Renal pelvis (tissue), 12 donors: Measurements from ENCODE around the gene SPECC1. TPM values are rescaled to one million over a fixed set of nuclear protein-coding genes. Genes with fewer than 3 reads are reported as not detected.
"Not testable (repeated sequence)": the region's sequence is repeated elsewhere in the genome, so short reads cannot be mapped to it uniquely, and the experiment has no call there.

ENCODE experiments used
- DNase-seq: peaks from one replicate; pipeline ENCODE4 v3.0.0-alpha.2; 2013
- long read RNA-seq, 16 experiments: transcript quantifications; one replicate each; lab custom pipeline, GENCODE V29; 2026
- polyA plus RNA-seq, 3 donors: library from polyadenylated mRNA; unstranded; fragments of 120-200 nt; gene quantifications; one replicate each; pipeline ENCODE4 v1.2.1, GENCODE V29; 2013; ENCODE audit not compliant: insufficient read length in 3 of 3

SPECC1 gene
- polyA plus RNA-seq = 10 to 100 TPM; 12.0 to 14.1 (median 13.1) TPM
- long read RNA-seq, donor 1 = 0 reads
- long read RNA-seq, donor 2, full-length matches to known transcripts = 1 of 1 reads
- long read RNA-seq, donor 2, partial matches to known transcripts = 0 of 1 reads
- long read RNA-seq, donor 2, other reads (novel, unspliced or antisense) = 0 of 1 reads
- long read RNA-seq, donor 3 = 0 reads
- long read RNA-seq, donor 4 = 0 reads
- long read RNA-seq, donor 5 = 0 reads
- long read RNA-seq, donor 6, partial matches to known transcripts = 0 of 1 reads
- long read RNA-seq, donor 6, other reads (novel, unspliced or antisense) = 0 of 1 reads
- long read RNA-seq, donor 7, full-length matches to known transcripts = 1 of 1 reads
- long read RNA-seq, donor 7, partial matches to known transcripts = 0 of 1 reads
- long read RNA-seq, donor 7, other reads (novel, unspliced or antisense) = 0 of 1 reads
- long read RNA-seq, donor 8, full-length matches to known transcripts = 2 of 2 reads
- long read RNA-seq, donor 8, partial matches to known transcripts = 0 of 2 reads
- long read RNA-seq, donor 8, other reads (novel, unspliced or antisense) = 0 of 2 reads
- long read RNA-seq, donor 9 = 0 reads
- long read RNA-seq, donor 10 = 0 reads
- long read RNA-seq, donor 11, full-length matches to known transcripts = 1 of 1 reads
- long read RNA-seq, donor 11, partial matches to known transcripts = 0 of 1 reads
- long read RNA-seq, donor 11, other reads (novel, unspliced or antisense) = 0 of 1 reads
- long read RNA-seq, donor 12 = 0 reads
- long read RNA-seq, donor 13, partial matches to known transcripts = 6 of 6 reads
- long read RNA-seq, donor 13, other reads (novel, unspliced or antisense) = 0 of 6 reads
- long read RNA-seq, donor 14 = 0 reads
- long read RNA-seq, donor 15 = 0 reads
- long read RNA-seq, donor 16, partial matches to known transcripts = 0 of 1 reads
- long read RNA-seq, donor 16, other reads (novel, unspliced or antisense) = 0 of 1 reads

- peak; percentile 82 for DNase-seq
Observed at GRCh38 chr17:20009302-20010098, at the start of gene SPECC1. Gene SPECC1, plus strand, starts transcription at chr17:20009359. Its CDS starts 87,293 bp downstream, at chr17:20096652.

GRCh38 chr17:19962954-19963353 is 46.2 kb upstream of the SPECC1 start:
- DNase-seq = not testable (repeated sequence)

- DNase-seq = no peak
Observed at GRCh38 chr17:19973156-19973555, 36.0 kb upstream of the SPECC1 start.

GRCh38 chr17:19975601-19976000 is 33.6 kb upstream of the SPECC1 start:
- no peak for DNase-seq

- DNase-seq = peak; percentile 90
Observed at GRCh38 chr17:19977293-19978208, 31.6 kb upstream of the SPECC1 start, which contains the start of gene AKAP10. Gene AKAP10, minus strand, starts transcription at chr17:19977828. Its CDS starts 149 bp downstream, at chr17:19977679.

- DNase-seq = no peak
Observed at GRCh38 chr17:19978209-19978802, 30.9 kb upstream of the SPECC1 start.

GRCh38 chr17:19978805-19979211 is 30.4 kb upstream of the SPECC1 start:
- DNase-seq = no peak

- DNase-seq = no peak
Observed at GRCh38 chr17:19979917-19980770, 29.0 kb upstream of the SPECC1 start.

- no peak for DNase-seq
Observed at GRCh38 chr17:19986941-19987861, 22.0 kb upstream of the SPECC1 start.

- DNase-seq = no peak
Observed at GRCh38 chr17:19987897-19988296, 21.3 kb upstream of the SPECC1 start.

- no peak for DNase-seq
Observed at GRCh38 chr17:19991252-19991885, 17.8 kb upstream of the SPECC1 start.

- peak; percentile 88 for DNase-seq
Observed at GRCh38 chr17:19992803-19993713, 16.1 kb upstream of the SPECC1 start.

GRCh38 chr17:19996086-19996485 is 13.1 kb upstream of the SPECC1 start:
- DNase-seq = no peak

GRCh38 chr17:19996502-19996901 is 12.7 kb upstream of the SPECC1 start:
- DNase-seq = no peak

GRCh38 chr17:20008242-20009051 is 712 bp upstream of the SPECC1 start:
- no peak for DNase-seq

GRCh38 chr17:20009052-20009301 is 182 bp upstream of the SPECC1 start:
- no peak for DNase-seq
